Suprapubic skin (tissue), 4 donors: Measurements from ENCODE around the gene TMEM214.

Experiments used
- POLR2A ChIP-seq, 2 donors: fragments of 450-650 bp; IDR thresholded peaks; one replicate each; pipeline ENCODE4 v1.6.1; 2017; ENCODE audit warnings: antibody characterized with exemption in 2 of 2, mild to moderate bottlenecking in 2 of 2, moderate library complexity in 2 of 2
- POLR2AphosphoS5 ChIP-seq, 3 donors: sonication (generic); formaldehyde crosslinking; IDR thresholded peaks; one replicate each; pipeline ENCODE4 v1.6.1; 2017; ENCODE audit warnings: antibody characterized with exemption in 3 of 3
- TF ChIP-seq, protein P1 (sequence below), 2 donors: fragments of 200-600 bp in 1 of 2; fragments of 450-650 bp in 1 of 2; sonication (generic) in 1 of 2; IDR thresholded peaks; one replicate each; pipeline ENCODE4 v1.5.1; 2016 to 2019; ENCODE audit warnings: antibody characterized with exemption in 2 of 2, mild to moderate bottlenecking in 1 of 2, moderate library complexity in 1 of 2

DNA sequence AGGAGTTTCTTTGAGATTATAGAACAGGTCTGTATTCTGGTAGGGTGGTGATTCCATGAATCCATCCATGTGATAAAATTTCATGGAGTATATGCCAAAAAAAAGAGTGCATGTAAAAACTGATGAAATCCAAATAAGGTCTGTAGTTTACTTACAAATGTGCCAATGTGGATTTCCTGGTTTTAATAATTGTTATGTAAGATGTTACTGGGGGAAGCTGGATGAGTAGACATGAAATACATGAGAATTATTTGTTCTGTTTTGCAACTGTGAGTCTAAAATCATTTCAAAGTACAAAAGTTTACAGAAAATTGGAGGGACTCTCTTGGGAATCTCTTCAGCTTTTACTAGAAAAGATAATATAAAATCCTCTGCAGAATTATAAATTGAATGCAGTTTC, 23.7 kb upstream of the TMEM214 start:
- TF ChIP-seq POLR2A (IDR thresholded peaks at IDR 0.05) (no peak), POLR2AphosphoS5 (IDR thresholded peaks at IDR 0.05) (no peak)
- TF ChIP-seq, protein P1, sequence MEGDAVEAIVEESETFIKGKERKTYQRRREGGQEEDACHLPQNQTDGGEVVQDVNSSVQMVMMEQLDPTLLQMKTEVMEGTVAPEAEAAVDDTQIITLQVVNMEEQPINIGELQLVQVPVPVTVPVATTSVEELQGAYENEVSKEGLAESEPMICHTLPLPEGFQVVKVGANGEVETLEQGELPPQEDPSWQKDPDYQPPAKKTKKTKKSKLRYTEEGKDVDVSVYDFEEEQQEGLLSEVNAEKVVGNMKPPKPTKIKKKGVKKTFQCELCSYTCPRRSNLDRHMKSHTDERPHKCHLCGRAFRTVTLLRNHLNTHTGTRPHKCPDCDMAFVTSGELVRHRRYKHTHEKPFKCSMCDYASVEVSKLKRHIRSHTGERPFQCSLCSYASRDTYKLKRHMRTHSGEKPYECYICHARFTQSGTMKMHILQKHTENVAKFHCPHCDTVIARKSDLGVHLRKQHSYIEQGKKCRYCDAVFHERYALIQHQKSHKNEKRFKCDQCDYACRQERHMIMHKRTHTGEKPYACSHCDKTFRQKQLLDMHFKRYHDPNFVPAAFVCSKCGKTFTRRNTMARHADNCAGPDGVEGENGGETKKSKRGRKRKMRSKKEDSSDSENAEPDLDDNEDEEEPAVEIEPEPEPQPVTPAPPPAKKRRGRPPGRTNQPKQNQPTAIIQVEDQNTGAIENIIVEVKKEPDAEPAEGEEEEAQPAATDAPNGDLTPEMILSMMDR (IDR thresholded peaks at IDR 0.05), result no peak
